ENCODE results near the gene MAD2L1BP.
"Not testable (repeated sequence)": the region's sequence is repeated elsewhere in the genome, so short reads cannot be mapped to it uniquely, and the experiment has no call there.

Gene MAD2L1BP, protein sequence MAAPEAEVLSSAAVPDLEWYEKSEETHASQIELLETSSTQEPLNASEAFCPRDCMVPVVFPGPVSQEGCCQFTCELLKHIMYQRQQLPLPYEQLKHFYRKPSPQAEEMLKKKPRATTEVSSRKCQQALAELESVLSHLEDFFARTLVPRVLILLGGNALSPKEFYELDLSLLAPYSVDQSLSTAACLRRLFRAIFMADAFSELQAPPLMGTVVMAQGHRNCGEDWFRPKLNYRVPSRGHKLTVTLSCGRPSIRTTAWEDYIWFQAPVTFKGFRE

DNA sequence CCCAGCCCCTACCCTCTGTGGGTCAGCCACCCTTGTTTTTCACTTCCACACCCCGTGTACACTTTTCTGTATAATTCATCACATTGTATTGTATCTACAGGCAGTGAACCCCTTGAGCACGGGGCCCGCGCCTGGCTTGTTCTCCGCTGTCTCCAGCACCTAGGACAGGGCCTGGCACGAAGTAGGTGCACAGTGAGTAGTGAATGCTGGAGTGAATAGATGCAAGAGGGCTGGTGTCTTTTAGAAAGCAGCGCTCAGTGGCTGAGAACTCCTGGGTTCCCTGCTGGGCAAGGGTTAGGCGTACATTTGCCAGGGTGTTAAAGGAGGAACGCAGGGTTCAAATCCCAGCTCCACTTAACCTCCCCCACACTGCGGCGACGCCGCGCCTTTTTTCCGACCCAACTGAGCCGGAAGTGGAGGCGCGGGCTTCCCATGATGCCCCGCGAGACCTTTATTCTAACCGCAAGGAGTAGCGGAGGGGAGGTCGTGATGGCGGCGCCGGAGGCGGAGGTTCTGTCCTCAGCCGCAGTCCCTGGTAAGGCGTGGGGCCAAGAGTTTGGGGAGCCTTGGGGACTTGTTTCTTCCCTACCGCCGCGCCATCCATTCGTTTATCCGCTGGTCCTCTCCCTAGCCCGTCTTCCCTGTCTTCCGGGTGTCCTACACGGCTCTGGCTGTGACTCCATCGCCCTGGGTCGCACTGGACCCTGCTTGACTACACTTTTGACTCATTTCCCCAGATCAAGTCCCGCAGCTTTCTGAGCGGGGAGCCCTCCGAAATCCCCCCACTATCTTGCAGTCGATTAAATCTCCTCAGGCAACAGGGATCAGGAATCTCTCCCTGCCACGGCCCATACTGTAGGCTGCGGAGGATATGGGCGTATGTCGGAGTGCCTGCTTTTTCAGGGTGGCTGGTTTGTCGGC, at the start of gene MAD2L1BP:
Gene MAD2L1BP, plus strand, starts transcription at position 454 of the 921 bp plus-strand sequence. Its CDS starts 36 bp downstream, at position 490.
- DNase-seq, result peak; percentile 73 to 82

DNA sequence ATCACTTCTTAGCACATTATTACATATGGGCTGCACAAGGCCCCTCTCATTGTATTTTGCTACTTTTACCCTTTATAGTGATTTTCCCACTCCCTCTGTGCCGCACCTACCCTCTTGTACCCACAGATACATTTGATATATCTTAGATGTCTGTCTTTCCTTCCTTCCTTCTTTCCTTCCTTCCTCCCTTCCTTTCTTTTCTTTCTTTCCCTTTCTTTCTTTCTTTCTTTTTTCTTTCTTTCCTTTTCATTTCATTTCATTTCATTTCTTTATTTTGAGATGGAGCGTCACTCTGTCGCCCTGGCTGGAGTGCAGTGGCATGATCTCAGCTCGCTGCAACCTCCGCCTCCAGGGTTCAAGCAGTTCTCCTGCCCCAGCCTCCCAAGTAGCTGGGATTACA, 47.4 kb upstream of the MAD2L1BP start:
- DNase-seq, result no peak

DNA sequence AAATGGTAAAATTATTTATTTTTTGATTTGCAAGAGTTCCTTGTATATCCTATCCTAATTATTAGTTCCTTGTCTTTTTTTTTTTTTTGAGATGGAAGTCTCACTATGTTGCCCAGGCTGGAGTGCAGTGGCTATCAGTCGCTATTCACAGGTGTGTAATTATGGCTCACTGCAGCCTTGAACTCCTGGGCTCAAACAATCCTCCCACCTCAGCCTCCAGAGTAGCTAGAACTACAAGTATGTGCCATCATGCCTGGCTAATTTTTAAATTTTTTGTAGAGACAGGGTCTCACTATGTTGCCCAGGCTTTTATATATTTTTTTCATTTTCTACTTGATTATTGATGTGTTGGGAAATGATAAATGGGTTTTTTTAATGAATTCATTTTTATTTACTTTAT, 46.1 kb upstream of the MAD2L1BP start:
- not testable (repeated sequence) for DNase-seq

DNA sequence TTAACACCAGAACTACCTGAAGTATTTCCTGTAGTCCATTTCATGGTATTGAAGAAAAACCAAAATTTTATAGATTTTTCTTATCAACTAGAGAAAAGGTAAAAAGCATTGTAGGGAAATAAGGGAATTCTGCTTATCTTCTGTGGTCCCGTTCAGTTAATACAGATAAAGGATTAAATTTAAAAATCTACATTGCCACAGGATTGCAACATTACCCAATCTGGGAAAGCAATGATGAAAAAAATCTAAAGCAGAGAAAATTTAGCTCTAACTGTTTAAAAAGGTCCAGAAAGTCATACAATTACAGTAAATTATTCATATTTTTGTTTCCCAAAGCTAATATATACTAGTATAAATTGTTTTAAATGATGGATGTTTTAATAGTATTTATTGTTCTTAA, 41.7 kb upstream of the MAD2L1BP start:
- no peak for DNase-seq

DNA sequence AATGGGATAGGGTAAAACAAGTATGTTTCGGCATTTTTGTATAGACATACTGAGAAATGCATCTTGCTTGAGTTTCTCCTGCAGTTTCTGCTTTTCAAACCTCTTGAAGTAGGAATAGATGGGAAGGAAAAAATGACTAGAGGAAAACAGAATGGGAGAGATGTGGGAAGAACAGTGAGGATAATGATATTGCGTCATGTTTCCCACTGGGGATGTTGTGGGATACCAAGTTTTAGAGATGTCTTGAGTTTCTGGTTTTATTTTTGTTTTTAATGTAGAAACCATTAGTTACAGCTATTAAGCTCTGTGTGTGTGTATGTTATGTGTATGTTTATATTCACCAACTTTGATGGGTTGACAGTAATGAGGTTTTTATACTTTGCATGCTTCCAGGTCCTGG, 35.0 kb upstream of the MAD2L1BP start:
- DNase-seq, result no peak

DNA sequence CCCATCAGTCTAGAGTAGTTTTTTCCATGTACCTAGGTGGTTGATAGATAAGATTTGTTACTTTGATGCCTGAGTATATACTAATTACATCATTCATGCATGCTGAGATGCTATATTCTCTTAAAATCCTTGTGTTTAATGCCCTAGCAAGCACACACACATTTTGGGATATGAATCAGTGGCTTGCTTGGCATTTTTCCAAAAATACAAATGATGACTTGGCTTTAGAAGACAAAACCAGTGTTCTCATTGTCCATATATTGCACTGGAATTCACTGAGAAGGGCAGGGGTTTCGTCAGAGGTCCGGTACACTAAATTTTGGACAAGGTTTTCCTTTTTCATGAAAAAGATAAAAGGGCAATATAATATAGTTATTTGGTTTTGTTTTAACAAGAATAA, 31.5 kb upstream of the MAD2L1BP start:
- DNase-seq, result no peak

DNA sequence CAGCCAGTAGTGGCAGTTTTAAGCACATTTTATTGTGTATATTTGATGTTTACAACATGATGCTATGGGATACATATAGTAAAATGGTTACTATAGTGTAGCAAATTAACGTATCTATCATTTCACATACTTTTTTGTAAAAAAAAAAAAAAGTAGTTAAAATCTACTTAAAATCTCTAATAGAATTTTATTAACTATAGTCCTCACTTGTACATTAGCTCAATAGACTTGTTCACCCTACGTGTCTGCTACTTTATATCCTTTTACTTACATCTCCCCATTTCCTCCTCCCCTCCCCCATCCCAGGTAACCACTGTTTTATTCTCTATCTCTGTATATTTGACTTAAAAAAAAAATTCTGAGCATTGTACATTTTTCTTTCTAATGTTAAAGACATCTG, 29.6 kb upstream of the MAD2L1BP start:
- no peak for DNase-seq

DNA sequence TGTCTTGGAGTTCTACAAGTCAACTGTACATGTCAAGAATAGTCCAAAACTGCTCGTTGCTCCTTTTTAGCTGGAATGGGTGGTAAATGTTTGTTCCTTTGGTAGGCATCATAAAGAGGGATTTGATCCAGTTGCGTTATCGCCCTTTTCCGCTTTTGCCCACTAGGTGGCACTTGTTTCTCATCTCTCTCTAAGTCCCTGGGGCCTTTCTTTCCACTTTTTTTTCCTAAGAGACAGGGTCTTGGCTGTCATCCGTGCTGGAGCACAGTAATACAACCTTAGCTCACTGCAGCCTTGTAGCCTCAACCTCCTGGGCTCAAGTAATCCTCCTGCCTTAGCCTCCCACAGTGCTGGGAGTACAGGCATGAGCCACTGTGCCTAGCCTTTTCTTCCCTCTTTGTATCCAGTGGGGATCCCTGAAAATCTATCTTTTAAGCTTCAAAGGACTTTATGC, 27.3 kb upstream of the MAD2L1BP start:
- DNase-seq, result peak; percentile 8 to 65

DNA sequence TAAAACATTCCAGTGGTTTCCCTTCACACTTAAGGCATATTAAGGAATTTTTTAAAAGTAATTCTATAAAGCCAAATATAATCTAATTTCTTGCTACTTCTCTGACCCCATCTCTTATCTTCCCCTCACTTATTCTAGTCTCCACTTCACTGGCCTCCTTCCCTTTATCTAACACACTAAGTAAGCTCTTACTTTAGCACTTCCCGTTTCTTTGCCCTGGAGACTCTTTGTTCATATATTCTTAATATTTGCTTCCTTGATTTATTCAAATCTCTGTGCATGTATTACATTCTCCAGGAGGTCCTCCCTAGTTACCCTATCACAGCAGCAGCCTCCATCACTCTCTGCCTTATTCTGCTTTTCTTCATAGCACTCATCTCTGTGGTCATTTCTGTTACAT, 26.8 kb upstream of the MAD2L1BP start:
- no peak for DNase-seq

DNA sequence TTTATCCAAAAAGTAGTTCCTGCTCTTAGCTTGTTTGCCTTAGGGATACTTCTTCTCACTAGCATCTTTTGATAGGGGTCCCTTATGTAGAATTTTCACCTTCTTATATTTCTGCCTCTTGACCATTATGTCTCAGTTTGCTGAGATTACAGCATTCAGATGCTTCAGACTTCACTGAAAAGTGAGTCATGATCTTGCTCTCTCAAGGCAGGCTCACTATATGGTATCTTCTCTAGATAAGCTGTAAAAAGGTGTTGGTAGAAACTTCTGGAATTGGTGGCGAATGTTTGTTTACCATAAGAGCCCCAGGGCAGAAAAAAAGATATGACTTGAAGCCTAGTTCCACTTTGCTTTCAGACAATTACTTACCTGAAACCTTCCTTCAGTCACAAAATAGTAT, 26.2 kb upstream of the MAD2L1BP start:
- no peak for DNase-seq

DNA sequence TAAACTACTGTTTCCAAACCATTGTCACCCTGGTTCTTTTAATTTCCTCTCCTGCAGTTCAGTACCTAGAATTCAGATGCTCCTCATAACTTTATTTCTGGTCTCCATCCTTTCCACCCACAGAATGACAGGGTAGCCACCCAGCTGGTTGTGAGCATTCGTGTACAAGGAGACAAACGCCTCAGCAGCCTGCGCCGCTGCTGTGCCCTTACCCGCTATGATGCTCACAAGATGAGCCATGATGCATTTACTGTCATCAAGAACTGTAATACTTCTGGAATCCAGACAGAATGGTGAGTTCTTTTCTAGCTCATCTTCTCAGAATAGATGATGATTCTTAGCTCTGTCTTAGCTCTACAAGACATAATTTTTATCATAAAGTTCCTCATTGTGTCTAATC, 25.2 kb upstream of the MAD2L1BP start:
- no peak for DNase-seq

DNA sequence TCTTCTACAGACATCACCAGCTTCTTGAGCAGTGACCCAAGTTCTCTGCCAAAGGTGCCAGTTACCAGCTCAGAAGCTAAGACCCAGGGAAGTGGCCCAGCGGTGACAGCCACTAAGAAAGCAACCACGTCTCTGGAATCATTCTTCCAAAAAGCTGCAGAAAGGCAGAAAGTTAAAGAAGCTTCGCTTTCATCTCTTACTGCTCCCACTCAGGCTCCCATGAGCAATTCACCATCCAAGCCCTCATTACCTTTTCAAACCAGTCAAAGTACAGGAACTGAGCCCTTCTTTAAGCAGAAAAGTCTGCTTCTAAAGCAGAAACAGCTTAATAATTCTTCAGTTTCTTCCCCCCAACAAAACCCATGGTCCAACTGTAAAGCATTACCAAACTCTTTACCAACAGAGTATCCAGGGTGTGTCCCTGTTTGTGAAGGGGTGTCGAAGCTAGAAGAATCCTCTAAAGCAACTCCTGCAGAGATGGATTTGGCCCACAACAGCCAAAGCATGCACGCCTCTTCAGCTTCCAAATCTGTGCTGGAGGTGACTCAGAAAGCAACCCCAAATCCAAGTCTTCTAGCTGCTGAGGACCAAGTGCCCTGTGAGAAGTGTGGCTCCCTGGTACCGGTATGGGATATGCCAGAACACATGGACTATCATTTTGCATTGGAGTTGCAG, 21.8 kb upstream of the MAD2L1BP start:
- no peak for DNase-seq

DNA sequence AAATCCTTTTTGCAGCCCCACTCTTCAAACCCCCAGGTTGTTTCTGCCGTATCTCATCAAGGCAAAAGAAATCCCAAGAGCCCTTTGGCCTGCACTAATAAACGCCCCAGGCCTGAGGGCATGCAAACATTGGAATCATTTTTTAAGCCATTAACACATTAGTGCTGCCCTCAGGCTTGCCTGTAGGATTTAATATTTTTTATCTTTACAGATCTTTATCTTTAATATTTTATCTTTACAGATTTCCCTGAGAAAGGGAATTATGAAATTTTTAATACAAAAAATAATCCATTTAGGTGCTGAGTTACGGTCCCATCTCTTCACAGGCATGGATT, 21.3 kb upstream of the MAD2L1BP start:
- no peak for DNase-seq

DNA sequence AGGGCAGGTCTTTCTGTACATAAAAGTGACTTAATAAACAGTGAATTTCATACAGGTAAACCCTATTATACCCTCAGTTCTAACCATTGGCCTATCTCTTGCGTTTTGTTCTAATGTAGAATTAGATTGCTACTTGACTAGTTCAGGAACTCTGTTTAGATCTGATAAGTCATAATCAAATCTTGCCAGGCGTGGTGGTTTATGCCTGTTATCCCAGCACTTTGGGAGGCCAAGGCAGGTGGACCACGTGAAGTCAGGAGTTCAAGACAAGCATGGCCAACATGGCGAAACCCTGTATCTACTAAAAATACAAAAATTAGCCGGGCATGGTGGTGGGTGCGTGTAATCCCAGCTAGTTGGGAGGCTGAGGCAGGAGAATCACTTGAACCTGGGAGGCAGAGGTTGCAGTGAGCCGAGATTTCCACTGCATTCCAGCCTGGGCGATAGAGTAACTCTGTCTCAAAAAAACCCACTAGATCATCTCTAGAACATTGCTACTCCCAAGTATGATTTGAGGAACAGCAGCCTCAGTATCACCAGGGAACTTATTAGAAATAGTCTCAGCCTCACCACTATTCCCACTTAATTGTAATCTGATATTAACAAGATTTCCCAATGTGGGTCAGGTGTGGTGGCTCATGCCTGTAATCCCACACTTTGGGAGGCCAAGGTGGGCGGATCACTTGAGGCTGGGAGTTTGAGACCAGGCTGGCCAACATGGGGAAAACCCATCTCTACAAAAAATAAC, 18.7 kb upstream of the MAD2L1BP start:
- DNase-seq, result no peak

DNA sequence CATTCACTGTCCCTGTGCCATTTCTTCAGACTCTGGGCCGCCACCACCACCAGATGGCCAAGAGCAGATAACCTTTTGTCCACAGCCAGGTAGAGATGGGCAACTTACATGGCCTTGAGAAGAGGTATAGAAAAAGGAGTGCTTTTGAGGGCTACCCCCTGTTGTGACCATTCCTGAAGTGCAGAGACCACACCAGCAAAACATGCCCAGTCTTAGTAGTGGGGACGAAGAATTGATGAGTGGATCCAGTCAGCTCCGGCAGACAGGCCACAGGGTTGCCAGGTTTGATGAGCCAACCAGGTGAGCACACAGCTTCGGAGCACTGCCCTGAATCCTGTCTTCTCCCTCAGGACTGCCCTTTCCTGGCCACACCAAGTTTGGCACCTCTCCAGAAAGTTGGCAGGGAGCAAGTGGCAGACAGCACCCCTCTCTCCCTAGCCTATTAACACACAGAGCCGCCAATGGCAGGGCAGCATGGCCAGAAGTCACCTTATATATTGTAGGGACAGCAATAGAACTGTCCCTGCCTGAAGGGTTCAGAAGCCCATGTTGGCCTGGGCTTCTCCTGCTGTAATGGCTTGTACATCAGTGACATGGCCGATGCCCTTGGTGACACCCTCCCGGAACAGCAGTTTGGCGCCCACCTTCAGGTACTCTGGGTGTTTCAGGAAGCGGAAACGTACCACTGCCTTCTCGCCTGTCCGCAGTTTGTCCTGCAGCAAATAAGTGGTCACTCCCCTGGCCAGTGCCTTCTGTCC, 14.4 kb upstream of the MAD2L1BP start:
- no peak for DNase-seq

DNA sequence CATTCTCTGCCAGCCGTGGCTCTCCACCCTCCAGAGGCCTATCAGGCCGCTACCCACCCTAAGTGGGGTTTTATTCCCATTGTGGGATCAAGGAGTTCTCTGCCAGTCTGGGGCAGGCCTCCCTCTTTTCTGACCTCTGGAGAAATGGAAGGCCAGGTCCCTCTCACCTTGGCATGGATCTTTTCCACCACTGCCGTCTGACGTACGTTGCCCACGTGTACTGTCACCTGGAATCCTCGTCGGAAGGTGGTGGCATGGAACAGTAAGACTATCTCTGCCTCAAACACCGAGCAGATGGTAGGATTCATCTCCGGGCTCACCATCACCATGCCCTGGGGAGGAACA, 13.8 kb upstream of the MAD2L1BP start:
- DNase-seq, result no peak

DNA sequence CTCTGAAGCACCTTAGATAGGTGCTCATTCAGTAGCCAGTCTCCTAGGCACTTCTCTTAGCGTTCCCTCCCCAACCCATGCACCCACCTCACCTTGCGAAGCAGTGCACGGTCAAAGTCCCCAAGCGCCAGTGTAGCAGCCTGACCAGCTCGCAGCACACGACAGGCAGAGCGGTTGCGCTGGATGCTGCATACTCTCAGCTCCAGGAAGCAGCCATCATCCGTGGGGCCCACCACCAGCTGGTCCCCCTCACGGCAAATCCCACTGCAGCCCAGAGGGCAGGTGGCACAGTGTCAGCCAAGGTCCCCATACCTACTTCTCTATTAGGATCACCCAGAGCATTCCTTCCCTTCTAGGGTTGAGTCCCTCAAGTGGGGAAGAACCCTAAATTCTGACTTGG, 13.1 kb upstream of the MAD2L1BP start:
- DNase-seq, result no peak

DNA sequence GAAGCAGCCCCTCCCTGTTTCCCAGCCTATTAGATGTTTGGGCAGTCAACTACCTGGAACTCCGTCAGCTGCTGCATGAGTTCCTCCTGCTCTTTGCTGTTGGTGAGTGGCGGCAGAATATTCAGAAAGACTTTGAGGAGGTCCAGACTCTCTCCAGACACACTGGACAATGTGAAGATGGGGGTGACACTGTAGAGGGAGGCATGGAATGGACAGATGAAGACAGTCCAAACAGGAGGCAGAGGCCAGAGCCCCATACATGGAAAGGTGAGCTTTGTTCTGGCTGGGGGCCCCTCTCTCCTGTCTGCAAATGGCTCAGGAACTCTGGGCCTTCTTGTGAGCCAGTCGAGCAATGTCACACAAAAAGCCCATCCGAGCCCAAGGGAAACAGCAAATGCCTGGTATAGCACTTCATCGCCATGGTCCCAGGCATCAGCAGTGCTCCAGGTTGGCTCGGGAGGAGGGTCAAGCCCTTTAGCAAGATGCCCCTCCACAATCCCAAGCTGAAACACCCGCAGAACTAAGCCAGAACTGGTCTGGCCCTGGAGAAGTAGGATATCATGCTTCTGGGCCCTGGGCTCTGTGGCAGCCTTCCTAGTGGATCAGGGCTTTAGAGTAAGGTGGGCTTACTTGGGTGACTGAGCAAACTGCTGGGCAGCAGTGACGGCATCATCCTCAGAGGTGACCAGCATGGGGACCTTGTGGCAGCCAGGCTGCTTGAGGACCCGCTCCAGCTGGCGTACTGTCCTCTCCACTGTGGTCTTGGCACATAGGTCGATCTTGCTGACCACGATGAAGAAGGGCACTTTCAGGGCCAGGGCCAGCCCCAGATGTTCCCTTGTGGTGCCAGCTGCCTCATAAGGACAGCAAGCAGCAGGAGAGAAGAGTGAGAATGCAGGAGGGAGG, 11.5 kb upstream of the MAD2L1BP start:
- no peak for DNase-seq

DNA sequence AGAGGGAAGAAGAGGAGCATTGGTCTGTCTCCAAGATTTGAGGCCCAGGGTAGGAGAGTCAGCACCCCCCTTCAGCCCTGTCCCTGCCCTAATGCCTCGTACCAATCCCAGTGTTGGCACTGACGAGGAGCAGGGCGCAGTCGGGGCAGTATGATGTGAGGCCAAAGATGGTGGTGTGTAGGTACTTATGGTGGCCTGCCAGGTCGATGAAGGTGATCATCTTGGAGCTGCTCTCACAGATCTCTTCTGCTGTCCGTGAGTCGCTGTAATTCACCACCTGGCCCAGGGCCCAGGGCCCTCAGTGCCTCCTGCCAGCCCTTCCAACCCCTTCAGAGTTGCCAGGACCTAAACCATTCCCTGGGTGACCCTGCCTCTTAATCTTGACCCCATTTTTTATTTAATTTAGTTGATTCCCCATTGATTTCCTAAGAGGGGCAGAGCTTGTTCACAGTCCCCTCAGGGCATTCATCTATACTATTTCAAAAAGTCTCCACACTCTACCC, 10.8 kb upstream of the MAD2L1BP start:
- DNase-seq, result no peak

DNA sequence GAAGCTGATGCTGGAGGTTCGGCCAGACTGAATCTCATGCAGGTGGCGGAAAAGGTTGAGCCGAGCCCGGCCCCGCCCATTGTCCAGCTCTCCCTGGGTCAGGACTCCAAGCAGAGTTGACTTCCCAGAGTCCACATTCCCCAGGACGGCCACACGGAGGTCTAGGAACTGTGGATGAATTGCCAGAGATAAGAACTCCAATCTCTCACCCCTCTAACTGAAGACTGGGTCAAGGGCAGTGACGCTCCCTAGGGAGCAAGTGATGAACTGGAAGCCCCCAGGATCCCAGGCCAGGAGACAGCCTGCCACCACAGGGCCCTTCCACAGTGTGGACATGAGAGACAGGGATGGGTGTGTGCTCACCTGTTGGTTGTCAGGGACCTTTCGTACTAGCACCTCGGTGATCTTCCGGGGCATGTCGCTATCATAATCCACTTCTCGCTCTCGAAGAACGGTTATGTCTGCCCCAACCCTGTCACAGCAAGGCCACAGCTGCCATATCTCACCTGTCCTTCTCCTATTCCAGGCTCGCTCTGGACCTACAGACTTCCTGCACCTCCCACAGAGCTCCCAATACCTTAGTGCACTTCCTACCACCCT, 10.1 kb upstream of the MAD2L1BP start:
- DNase-seq, result no peak

All from NCI-H1930 (cell line).